IMR-90 (cell line): ENCODE results near the gene RASGRF1. TPM values are rescaled to one million over a fixed set of nuclear protein-coding genes. Genes with fewer than 3 reads are reported as not detected.

ENCODE experiments used
- ATAC-seq: fragments of 200-7000 bp; cut with Tn5 transposase; 2 replicates; pipeline ENCODE4 v1.9.1; 2020; ENCODE audit warnings: low read depth, mild to moderate bottlenecking, moderate library complexity
- BruUV-seq: library from RNA; stranded (reverse); fragments of 400-500 nt; replicated peaks from 2 replicates; lab custom pipeline; 2021; lab: Mats Ljungman, UMichigan
- CTCF ChIA-PET: fragments of 300-600 bp; formaldehyde crosslinking; extraction: SDS; loops from one replicate; lab custom pipeline; 2021; ENCODE audit warnings: antibody characterized with exemption; lab: Yijun Ruan, JAX
- POLR2A ChIA-PET: fragments of 300-600 bp; sonication (Branson Sonifier 250); formaldehyde crosslinking; loops from one replicate; lab custom pipeline; 2022; ENCODE audit warnings: antibody characterized with exemption; ENCODE audit not compliant: unreplicated experiment; lab: Charles Lee
- DNase-seq: peaks from one replicate; pipeline ENCODE4 v3.0.0; 2013
- H2AFZ ChIP-seq: replicated peaks from 2 replicates; pipeline ENCODE3; 2013; ENCODE audit warnings: low read length, mild to moderate bottlenecking; ENCODE audit not compliant: poor library complexity
- H2AK5ac ChIP-seq: 2 replicates; pipeline ENCODE4 v1.6.1; 2013; ENCODE audit warnings: low read depth, low read length, inconsistent platforms
- H2AK9ac ChIP-seq: replicated peaks from 2 replicates; pipeline ENCODE3; 2013; ENCODE audit warnings: mild to moderate bottlenecking, low read depth, low read length, moderate library complexity; ENCODE audit not compliant: poor library complexity
- H2BK120ac ChIP-seq: 2 replicates; pipeline ENCODE4 v1.6.1; 2013; ENCODE audit warnings: low read depth, low read length, inconsistent platforms
- H2BK15ac ChIP-seq: 3 replicates; pipeline ENCODE4 v1.6.1; 2013; ENCODE audit warnings: low read depth, low read length, inconsistent platforms
- H2BK20ac ChIP-seq: 2 replicates; pipeline ENCODE4 v1.6.1; 2013; ENCODE audit warnings: low read depth, mild to moderate bottlenecking, inconsistent platforms, low read length, moderate library complexity
- H2BK5ac ChIP-seq: 2 replicates; pipeline ENCODE4 v1.6.1; 2013; ENCODE audit warnings: mild to moderate bottlenecking, low read depth, low read length, inconsistent platforms; ENCODE audit not compliant: poor library complexity, severe bottlenecking
- H3K14ac ChIP-seq: replicated peaks from 2 replicates; pipeline ENCODE4 v1.6.1; 2013; ENCODE audit warnings: low read depth, low read length, inconsistent platforms
- H3K18ac ChIP-seq: 2 replicates; pipeline ENCODE4 v1.6.1; 2013; ENCODE audit warnings: low read depth, low read length, control low read depth
- H3K23ac ChIP-seq: 2 replicates; pipeline ENCODE4 v1.6.1; 2013; ENCODE audit warnings: low read depth, low read length, inconsistent platforms
- H3K27ac ChIP-seq: 2 replicates; pipeline ENCODE4 v1.5.1; 2013; ENCODE audit warnings: mild to moderate bottlenecking, control low read depth, low read length; ENCODE audit not compliant: insufficient read depth
- H3K27me3 ChIP-seq: 2 replicates; pipeline ENCODE4 v1.6.1; 2013; ENCODE audit warnings: low read length; ENCODE audit not compliant: control insufficient read depth, insufficient read depth
- H3K36me3 ChIP-seq: 2 replicates; pipeline ENCODE4 v1.6.1; 2013; ENCODE audit warnings: low read length, mixed read lengths; ENCODE audit not compliant: control insufficient read depth, insufficient read depth
- H3K4ac ChIP-seq: 2 replicates; pipeline ENCODE4 v1.6.1; 2013; ENCODE audit warnings: low read depth, low read length, inconsistent platforms
- H3K4me1 ChIP-seq: 2 replicates; pipeline ENCODE4 v1.6.1; 2013; ENCODE audit warnings: low read length, mixed read lengths; ENCODE audit not compliant: control insufficient read depth, insufficient read depth
- H3K4me2 ChIP-seq: 2 replicates; pipeline ENCODE4 v1.6.1; 2013; ENCODE audit warnings: low read depth, mild to moderate bottlenecking, control low read depth, low read length, moderate library complexity
- H3K4me3 ChIP-seq: 2 replicates; pipeline ENCODE4 v1.5.1; 2013; ENCODE audit warnings: low read depth, mild to moderate bottlenecking, control low read depth, low read length, moderate library complexity; ENCODE audit not compliant: insufficient read depth
- H3K56ac ChIP-seq: 2 replicates; pipeline ENCODE4 v1.6.1; 2013; ENCODE audit warnings: low read length, inconsistent platforms; ENCODE audit not compliant: insufficient read depth; ENCODE audit errors: extremely low read depth
- H3K79me1 ChIP-seq, 2 experiments: 2 replicates each; pipeline ENCODE4 v1.6.1; 2013; ENCODE audit warnings: low read length in 2 of 2, inconsistent platforms in 1 of 2, low read depth in 1 of 2
- H3K9ac ChIP-seq: 2 replicates; pipeline ENCODE4 v1.6.1; 2013; ENCODE audit warnings: low read depth, low read length, control low read depth
- H3K9me1 ChIP-seq: 2 replicates; pipeline ENCODE4 v1.6.1; 2013; ENCODE audit warnings: low read length, inconsistent platforms; ENCODE audit not compliant: insufficient read depth
- H3K9me3 ChIP-seq: 2 replicates; pipeline ENCODE4 v1.6.1; 2013; ENCODE audit warnings: low read length; ENCODE audit not compliant: control insufficient read depth, insufficient read depth
- H4K20me1 ChIP-seq: 2 replicates; pipeline ENCODE4 v1.6.1; 2013; ENCODE audit warnings: low read length, inconsistent platforms; ENCODE audit not compliant: insufficient read depth
- H4K5ac ChIP-seq: 2 replicates; pipeline ENCODE4 v1.6.1; 2013; ENCODE audit warnings: mild to moderate bottlenecking, low read depth, low read length, control low read depth
- H4K8ac ChIP-seq, 2 experiments: 2 replicates each; pipeline ENCODE4 v1.6.1; 2013; ENCODE audit warnings: low read depth in 2 of 2, low read length in 2 of 2, control low read depth in 1 of 2, inconsistent platforms in 1 of 2
- H4K91ac ChIP-seq: 2 replicates; pipeline ENCODE4 v1.6.1; 2013; ENCODE audit warnings: low read depth, low read length, inconsistent platforms; ENCODE audit not compliant: insufficient read depth
- BHLHE40 ChIP-seq: fragments of 150-350 bp; IDR thresholded peaks from 2 replicates; pipeline ENCODE4 v1.6.1; 2016; ENCODE audit warnings: mild to moderate bottlenecking, low read depth, low read length
- CEBPB ChIP-seq: IDR thresholded peaks from 2 replicates; pipeline ENCODE4 v1.6.1; 2012; ENCODE audit warnings: low read depth, low read length, improper control_type of control experiment
- CHD1 ChIP-seq: IDR thresholded peaks from 2 replicates; pipeline ENCODE4 v1.6.1; 2012; ENCODE audit warnings: low read depth, low read length, improper control_type of control experiment
- CTCF ChIP-seq: conservative IDR thresholded peaks from 2 replicates; pipeline ENCODE4 v1.5.1; 2012; ENCODE audit warnings: mild to moderate bottlenecking, low read depth, low read length, improper control_type of control experiment
- ELK1 ChIP-seq: fragments of 150-350 bp; IDR thresholded peaks from 2 replicates; pipeline ENCODE4 v1.6.1; 2016; ENCODE audit warnings: low read depth, mild to moderate bottlenecking, low read length, moderate library complexity, borderline replicate concordance
- FOS ChIP-seq: fragments of 150-350 bp; IDR thresholded peaks from 2 replicates; pipeline ENCODE4 v1.6.1; 2016; ENCODE audit warnings: low read depth, low read length
- MAFK ChIP-seq: IDR thresholded peaks from 2 replicates; pipeline ENCODE4 v1.6.1; 2012; ENCODE audit warnings: low read depth, low read length, improper control_type of control experiment
- MAZ ChIP-seq: IDR thresholded peaks from 2 replicates; pipeline ENCODE4 v1.6.1; 2012; ENCODE audit warnings: low read depth, mild to moderate bottlenecking, low read length, improper control_type of control experiment, moderate library complexity, borderline replicate concordance
- MXI1 ChIP-seq: IDR thresholded peaks from 2 replicates; pipeline ENCODE4 v1.6.1; 2012; ENCODE audit warnings: low read depth, mild to moderate bottlenecking, low read length, moderate library complexity, borderline replicate concordance
- NFE2L2 ChIP-seq: fragments of 150-350 bp; IDR thresholded peaks from 2 replicates; pipeline ENCODE4 v1.6.1; 2016; ENCODE audit warnings: low read depth, mild to moderate bottlenecking, low read length
- POLR2A ChIP-seq: IDR thresholded peaks from 2 replicates; pipeline ENCODE4 v1.6.1; 2012; ENCODE audit warnings: mild to moderate bottlenecking, low read depth, low read length
- RCOR1 ChIP-seq: IDR thresholded peaks from 2 replicates; pipeline ENCODE4 v1.6.1; 2012; ENCODE audit warnings: mild to moderate bottlenecking, low read length, improper control_type of control experiment; ENCODE audit not compliant: insufficient replicate concordance
- RFX5 ChIP-seq: IDR thresholded peaks from 2 replicates; pipeline ENCODE4 v1.8.0; 2012; ENCODE audit warnings: low read depth, mild to moderate bottlenecking, low read length, moderate library complexity
- SMC3 ChIP-seq: fragments of 150-350 bp; IDR thresholded peaks from 2 replicates; pipeline ENCODE4 v1.6.1; 2016; ENCODE audit warnings: low read depth, mild to moderate bottlenecking, antibody characterized with exemption, low read length, moderate library complexity
- USF2 ChIP-seq: fragments of 150-350 bp; IDR thresholded peaks from 2 replicates; pipeline ENCODE4 v1.6.1; 2017; ENCODE audit warnings: mild to moderate bottlenecking, antibody characterized with exemption, low read length, low read depth
- WGBS, 2 experiments: methylation state at CpG; one replicate each; pipeline versions ENCODE4 v1.1.5 to v1.1.7; 2013; ENCODE audit warnings: missing lambda C conversion rate in 2 of 2; ENCODE audit not compliant: insufficient read length in 1 of 2; ENCODE audit errors: extremely low coverage in 2 of 2; 5-methylcytosine and 5-hydroxymethylcytosine counted together
- dilution Hi-C: fragments of 300-500 bp; cut with HindIII; formaldehyde crosslinking; loops from one replicate; pipeline ENCODE4 v1.14.3; 2018; ENCODE audit warnings: low sequenced_read_pairs; ENCODE audit not compliant: unreplicated experiment
- in situ Hi-C: fragments of 300-500 bp; cut with MboI; formaldehyde crosslinking; loops from 3 replicates; pipeline ENCODE4 v1.14.3; 2019; ENCODE audit warnings: low sequenced_read_pairs, inconsistent platforms, mixed read lengths
- intact Hi-C: fragments of 100-400 bp; cut with micrococcal nuclease; formaldehyde crosslinking; loops from 2 replicates; pipeline ENCODE4 v1.10.0; 2022
- polyA plus RNA-seq, 3 experiments: library from polyadenylated mRNA; depleted of rRNA; stranded (reverse); fragments of >200 nt; gene quantifications; 2 replicates each; pipeline ENCODE4 v1.2.3, GENCODE V29; 2012; ENCODE audit warnings: low replicate concordance in 1 of 3
- total RNA-seq: library from RNA; depleted of rRNA; stranded (reverse); fragments of >200 nt; gene quantifications from 2 replicates; pipeline ENCODE4 v1.2.3, GENCODE V29; 2012

RASGRF1 gene
- total and polyA plus RNA-seq, 2 of the 4 experiments (the other 2 are of a cell fraction): under 0.01 to 0.15 TPM

- Histone ChIP-seq H3K4me1 (no peaks in the 10 kb centered on the region), H3K23ac (no peak overlapping the region), H3K4me2 (no peak overlapping the region), H3K9me3 (no peaks in the 10 kb centered on the region), H3K56ac (no peak overlapping the region), H3K79me1 (no peaks in the 10 kb centered on the region), H2BK120ac (no peak overlapping the region), H2BK5ac (no peak overlapping the region), H2AK9ac (no peak overlapping the region), H3K14ac (no peak overlapping the region), H3K9me1 (peaks cover 3% of the 10 kb centered on the region; the same call in 1 of the 2 replicates), H3K27me3 (no peaks in the 10 kb centered on the region; the same call in 1 of the 2 replicates), H3K36me3 (no peaks in the 10 kb centered on the region), H2AK5ac (no peak overlapping the region), H3K27ac (no peak overlapping the region), H2BK15ac (no peak overlapping the region), H4K5ac (no peak overlapping the region), H2AFZ (no peak overlapping the region), H3K9ac (no peak overlapping the region), H4K91ac (no peak overlapping the region), H3K18ac (no peak overlapping the region), H2BK20ac (no peak overlapping the region), H3K4me3 (no peak overlapping the region), H3K4ac (no peak overlapping the region), H4K20me1 (no peaks in the 10 kb centered on the region), H4K8ac (no peak overlapping the region)
- DNase-seq (no peak), ATAC-seq (no peak)
- in situ Hi-C loops (no loop called here), dilution Hi-C loops (no loop called here), intact Hi-C loops (no loop called here)
- WGBS, 2 experiments: 92% methylated on average over 2 of the region's 11 CpGs; no CpG with 5 or more reads in 1 of the 2 experiments
- ChIA-PET POLR2A (no interaction called here), CTCF (interaction anchor here (0.6 kb wide), 1 partner anchor 117 kb away, joined by 3 read pairs; no protein-coding TSS in a partner anchor)
- BruUV-seq: no TSS peak
- TF ChIP-seq CHD1: no peak
- TF ChIP-seq CTCF: no peak
- TF ChIP-seq BHLHE40: no peak
- no peak for TF ChIP-seq CEBPB
- TF ChIP-seq MAZ: no peak
- no peak for TF ChIP-seq POLR2A
- no peak for TF ChIP-seq FOS
- TF ChIP-seq ELK1: no peak
- TF ChIP-seq USF2: no peak
- TF ChIP-seq RFX5: no peak
- no peak for TF ChIP-seq SMC3
- TF ChIP-seq MXI1: no peak
- TF ChIP-seq NFE2L2: no peak
- TF ChIP-seq MAFK: no peak
- no peak for TF ChIP-seq RCOR1
Measured at GRCh38 chr15:78981532-78982313, 108.9 kb downstream of the RASGRF1 start.
